ENCODE data around the gene TFEB.

DNA sequence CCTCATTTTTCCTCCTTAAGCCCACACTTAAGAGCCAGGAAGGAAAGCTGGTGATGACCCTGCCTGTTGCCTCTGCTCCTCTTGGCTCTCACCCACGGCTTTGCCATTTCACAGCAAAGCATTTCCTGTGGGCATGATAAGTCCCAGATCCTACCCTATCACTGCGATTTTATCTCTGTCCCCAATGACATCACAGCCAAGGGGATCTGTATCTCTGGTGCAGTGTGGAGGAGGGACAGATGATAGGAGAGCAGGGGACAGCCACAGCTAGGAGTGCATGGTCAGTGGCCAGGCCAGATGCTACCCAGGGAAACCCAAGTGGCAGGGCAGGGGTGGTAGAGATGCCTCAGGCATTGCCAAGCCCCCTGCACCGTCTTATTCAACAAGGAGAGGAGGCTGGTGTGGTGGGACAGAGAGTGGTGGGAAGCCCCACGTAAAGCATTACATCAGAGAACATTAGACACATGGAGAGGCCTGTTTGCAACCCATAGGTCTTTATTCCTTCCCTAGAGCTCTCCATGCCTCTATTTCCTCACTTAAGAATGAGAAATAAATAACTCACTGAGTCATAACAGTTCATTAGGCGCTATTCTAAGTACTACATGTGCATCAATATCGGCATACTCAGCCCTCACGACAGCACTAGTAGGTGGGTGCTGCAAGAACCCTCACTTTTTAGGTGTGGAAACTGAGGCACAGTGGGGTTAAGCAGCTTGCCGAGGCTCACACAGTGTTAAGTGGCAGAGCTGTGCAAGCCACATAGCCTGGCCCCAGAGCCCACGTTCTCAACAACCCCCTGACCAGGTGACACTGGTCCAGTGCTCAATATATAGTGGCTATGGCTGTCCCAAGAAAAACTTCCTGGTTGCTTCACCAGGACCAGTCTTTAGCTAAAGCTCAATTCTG is 4.6 kb downstream of the TFEB start:
- TF ChIP-seq CREM (IDR thresholded peaks at IDR 0.05; ENCODE audit: low read depth): no peak
- no peak for TF ChIP-seq FOXM1 (IDR thresholded peaks at IDR 0.05; ENCODE audit: low read depth, low read length)
- TF ChIP-seq, protein P1, sequence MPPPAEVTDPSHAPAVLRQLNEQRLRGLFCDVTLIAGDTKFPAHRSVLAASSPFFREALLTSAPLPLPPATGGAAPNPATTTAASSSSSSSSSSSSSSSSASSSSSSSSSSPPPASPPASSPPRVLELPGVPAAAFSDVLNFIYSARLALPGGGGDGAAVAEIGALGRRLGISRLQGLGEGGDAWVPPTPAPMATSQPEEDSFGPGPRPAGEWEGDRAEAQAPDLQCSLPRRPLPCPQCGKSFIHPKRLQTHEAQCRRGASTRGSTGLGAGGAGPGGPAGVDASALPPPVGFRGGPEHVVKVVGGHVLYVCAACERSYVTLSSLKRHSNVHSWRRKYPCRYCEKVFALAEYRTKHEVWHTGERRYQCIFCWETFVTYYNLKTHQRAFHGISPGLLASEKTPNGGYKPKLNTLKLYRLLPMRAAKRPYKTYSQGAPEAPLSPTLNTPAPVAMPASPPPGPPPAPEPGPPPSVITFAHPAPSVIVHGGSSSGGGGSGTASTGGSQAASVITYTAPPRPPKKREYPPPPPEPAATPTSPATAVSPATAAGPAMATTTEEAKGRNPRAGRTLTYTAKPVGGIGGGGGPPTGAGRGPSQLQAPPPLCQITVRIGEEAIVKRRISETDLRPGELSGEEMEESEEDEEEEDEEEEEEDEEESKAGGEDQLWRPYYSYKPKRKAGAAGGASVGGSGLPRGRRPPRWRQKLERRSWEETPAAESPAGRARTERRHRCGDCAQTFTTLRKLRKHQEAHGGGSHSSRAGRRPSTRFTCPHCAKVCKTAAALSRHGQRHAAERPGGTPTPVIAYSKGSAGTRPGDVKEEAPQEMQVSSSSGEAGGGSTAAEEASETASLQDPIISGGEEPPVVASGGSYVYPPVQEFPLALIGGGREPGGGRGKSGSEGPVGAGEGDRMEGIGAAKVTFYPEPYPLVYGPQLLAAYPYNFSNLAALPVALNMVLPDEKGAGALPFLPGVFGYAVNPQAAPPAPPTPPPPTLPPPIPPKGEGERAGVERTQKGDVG (CRISPR knock-in tag; IDR thresholded peaks at IDR 0.05): no peak
- no peak for TF ChIP-seq MYC (IDR thresholded peaks at IDR 0.05; ENCODE audit: insufficient read depth, insufficient read length, insufficient replicate concordance, low read length, severe bottlenecking)
- TF ChIP-seq, protein P2, sequence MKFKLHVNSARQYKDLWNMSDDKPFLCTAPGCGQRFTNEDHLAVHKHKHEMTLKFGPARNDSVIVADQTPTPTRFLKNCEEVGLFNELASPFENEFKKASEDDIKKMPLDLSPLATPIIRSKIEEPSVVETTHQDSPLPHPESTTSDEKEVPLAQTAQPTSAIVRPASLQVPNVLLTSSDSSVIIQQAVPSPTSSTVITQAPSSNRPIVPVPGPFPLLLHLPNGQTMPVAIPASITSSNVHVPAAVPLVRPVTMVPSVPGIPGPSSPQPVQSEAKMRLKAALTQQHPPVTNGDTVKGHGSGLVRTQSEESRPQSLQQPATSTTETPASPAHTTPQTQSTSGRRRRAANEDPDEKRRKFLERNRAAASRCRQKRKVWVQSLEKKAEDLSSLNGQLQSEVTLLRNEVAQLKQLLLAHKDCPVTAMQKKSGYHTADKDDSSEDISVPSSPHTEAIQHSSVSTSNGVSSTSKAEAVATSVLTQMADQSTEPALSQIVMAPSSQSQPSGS (IDR thresholded peaks at IDR 0.05; ENCODE audit: low read length): no peak
- no peak for TF ChIP-seq ASH2L (IDR thresholded peaks at IDR 0.05; ENCODE audit: borderline replicate concordance, low read depth)
- TF ChIP-seq NRF1 (conservative IDR thresholded peaks at IDR 0.05; ENCODE audit: low read depth, low read length): no peak
- no peak for TF ChIP-seq POLR2AphosphoS5 (IDR thresholded peaks at IDR 0.05; ENCODE audit: low read length)
- TF ChIP-seq BCL3 (IDR thresholded peaks at IDR 0.05; ENCODE audit: borderline replicate concordance, insufficient read depth, low read depth, low read length, poor library complexity, severe bottlenecking): no peak
- TF ChIP-seq SPI1 (IDR thresholded peaks at IDR 0.05; ENCODE audit: borderline replicate concordance, insufficient read depth, low read depth, low read length): no peak
- no peak for TF ChIP-seq CTCF (IDR thresholded peaks at IDR 0.05 in 2 of 3, conservative IDR thresholded peaks at IDR 0.05 in 1 of 3; ENCODE audit: control insufficient read depth in 2 of 3, extremely low read depth in 1 of 3, insufficient read depth in 1 of 3, low read depth in 3 of 3, low read length in 3 of 3)
- no peak for TF ChIP-seq EZH2 (IDR thresholded peaks at IDR 0.05; ENCODE audit: borderline replicate concordance, control insufficient read depth, low read depth, low read length)
- no peak for TF ChIP-seq RFX5 (IDR thresholded peaks at IDR 0.05; ENCODE audit: low read depth, low read length)
- TF ChIP-seq BCL11A (IDR thresholded peaks at IDR 0.05; ENCODE audit: low read depth, low read length): no peak

Data from GM12878 (cell line).